OCI-LY1 (cell line): ENCODE results near the gene TMEM200A.

Experiments used
- H2AFZ ChIP-seq: fragments of 200-600 bp; sonication (generic), shearing (Covaris generic); 2 replicates; pipeline ENCODE4 v1.6.0; 2014; ENCODE audit warnings: antibody characterized with exemption, mild to moderate bottlenecking, low read length
- H3F3A ChIP-seq: fragments of 200-600 bp; sonication (generic), shearing (Covaris generic); 2 replicates; pipeline ENCODE4 v1.6.0; 2014; ENCODE audit warnings: mild to moderate bottlenecking, antibody characterized with exemption, low read length, moderate library complexity; ENCODE audit not compliant: insufficient read depth
- H3K27ac ChIP-seq: fragments of 200-600 bp; sonication (generic); 2 replicates; pipeline ENCODE4 v1.5.1; 2014; ENCODE audit warnings: low read length, mixed run types, mild to moderate bottlenecking, low read depth; ENCODE audit not compliant: poor library complexity, severe bottlenecking
- H3K27me3 ChIP-seq: fragments of 200-600 bp; sonication (generic); 2 replicates; pipeline ENCODE4 v1.6.0; 2014; ENCODE audit warnings: antibody characterized with exemption, mild to moderate bottlenecking, low read length, moderate library complexity; ENCODE audit not compliant: insufficient read depth
- H3K36me3 ChIP-seq: fragments of 200-600 bp; sonication (generic); 2 replicates; pipeline ENCODE4 v1.6.1; 2014; ENCODE audit warnings: mild to moderate bottlenecking, antibody characterized with exemption, low read length, moderate library complexity, mixed read lengths; ENCODE audit not compliant: insufficient read depth
- H3K4me1 ChIP-seq: fragments of 200-600 bp; sonication (generic); 2 replicates; pipeline ENCODE4 v1.5.1; 2014; ENCODE audit warnings: mild to moderate bottlenecking, low read length, moderate library complexity; ENCODE audit not compliant: insufficient read depth, severe bottlenecking
- H3K4me2 ChIP-seq: fragments of 200-600 bp; sonication (generic), shearing (Covaris generic); 2 replicates; pipeline ENCODE4 v1.6.1; 2014; ENCODE audit warnings: low read length
- H3K4me3 ChIP-seq: fragments of 200-600 bp; sonication (generic); 2 replicates; pipeline ENCODE4 v1.5.1; 2014; ENCODE audit warnings: low read length, low read depth, mild to moderate bottlenecking, mixed read lengths; ENCODE audit not compliant: poor library complexity, severe bottlenecking
- H3K79me2 ChIP-seq: fragments of 200-600 bp; shearing (Covaris generic); 2 replicates; pipeline ENCODE4 v1.6.1; 2016; ENCODE audit warnings: mixed run types, low read length, mixed read lengths; ENCODE audit not compliant: insufficient read depth
- H3K9ac ChIP-seq: fragments of 200-600 bp; sonication (generic), shearing (Covaris generic); 2 replicates; pipeline ENCODE4 v1.6.1; 2014; ENCODE audit warnings: mild to moderate bottlenecking, low read length, mixed read lengths
- H3K9me2 ChIP-seq: fragments of 200-600 bp; sonication (generic), shearing (Covaris generic); 2 replicates; pipeline ENCODE4 v1.6.1; 2014; ENCODE audit warnings: low read depth, mild to moderate bottlenecking, low read length, mixed read lengths
- H3K9me3 ChIP-seq: fragments of 200-600 bp; shearing (Covaris generic); 2 replicates; pipeline ENCODE4 v1.6.1; 2014; ENCODE audit warnings: low read length, mixed read lengths
- H4K20me1 ChIP-seq: fragments of 200-600 bp; sonication (generic), shearing (Covaris generic); 2 replicates; pipeline ENCODE4 v1.6.0; 2016; ENCODE audit warnings: mild to moderate bottlenecking, low read length; ENCODE audit not compliant: insufficient read depth
- EZH2 ChIP-seq: fragments of 200-600 bp; sonication (generic), shearing (Covaris generic); IDR thresholded peaks from 2 replicates; pipeline ENCODE4 v1.8.0; 2017; ENCODE audit warnings: borderline replicate concordance, mixed run types, mild to moderate bottlenecking, antibody characterized with exemption, low read length, moderate library complexity, mixed read lengths
- TF ChIP-seq, protein P1 (sequence below): fragments of 200-600 bp; sonication (generic), shearing (Covaris generic); IDR thresholded peaks from 2 replicates; pipeline ENCODE4 v1.5.1; 2017; ENCODE audit warnings: mild to moderate bottlenecking, antibody characterized with exemption, low read length, moderate library complexity, mixed read lengths

The TMEM200A gene

DNA sequence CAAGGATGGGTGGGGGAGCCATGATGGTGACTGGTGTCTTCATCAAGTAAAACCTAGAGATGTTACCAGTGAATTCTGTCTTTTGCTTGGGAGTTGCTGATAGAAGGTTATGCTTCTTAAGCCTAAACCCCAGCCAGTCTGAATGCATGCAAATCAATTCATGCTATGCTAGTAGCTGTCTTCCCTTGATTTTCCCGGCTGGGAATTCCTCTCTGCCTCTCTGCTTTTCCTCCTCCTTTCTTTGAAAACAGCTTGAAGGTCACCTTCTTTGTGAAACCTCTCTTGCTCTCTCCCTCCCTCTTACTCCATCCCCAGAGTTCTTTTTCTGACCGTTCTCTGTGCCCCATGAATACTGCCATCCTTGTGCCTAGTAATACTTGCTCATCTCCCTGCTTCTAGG, 58.9 kb downstream of the TMEM200A start:
- Histone ChIP-seq H3K4me1 (no peaks in the 10 kb centered on the region), H3K9ac (no peak overlapping the region), H3K4me3 (no peak overlapping the region), H3K27ac (no peak overlapping the region), H3K36me3 (no peaks in the 10 kb centered on the region), H3K9me3 (no peaks in the 10 kb centered on the region), H3F3A (no peaks in the 10 kb centered on the region), H3K79me2 (no peaks in the 10 kb centered on the region), H3K4me2 (no peak overlapping the region), H2AFZ (no peak overlapping the region), H3K27me3 (no peaks in the 10 kb centered on the region), H4K20me1 (no peaks in the 10 kb centered on the region), H3K9me2 (no peaks in the 10 kb centered on the region)
- TF ChIP-seq EZH2 = no peak

DNA sequence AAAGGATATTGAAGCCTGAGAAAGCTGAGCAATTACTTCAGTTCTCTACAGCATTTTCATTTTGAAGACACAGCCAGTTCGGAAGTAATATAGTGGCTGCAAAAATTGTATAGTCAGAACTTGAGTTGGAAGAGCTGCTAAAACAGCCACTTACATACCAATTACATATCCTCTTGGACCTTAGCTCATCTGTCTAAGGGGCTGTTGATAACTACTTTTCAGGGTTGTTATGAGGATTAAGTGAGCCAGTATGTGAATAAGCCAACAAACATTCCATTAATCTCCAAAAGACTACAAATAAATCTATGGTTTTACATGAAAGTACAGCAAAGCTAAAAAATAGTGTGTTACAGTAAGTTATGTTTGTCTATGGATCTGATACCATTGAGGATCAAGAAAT, 59.7 kb downstream of the TMEM200A start:
- H3K4me1 ChIP-seq = no peaks in the 10 kb centered on the region
- no peak for TF ChIP-seq EZH2
- TF ChIP-seq, protein P1, sequence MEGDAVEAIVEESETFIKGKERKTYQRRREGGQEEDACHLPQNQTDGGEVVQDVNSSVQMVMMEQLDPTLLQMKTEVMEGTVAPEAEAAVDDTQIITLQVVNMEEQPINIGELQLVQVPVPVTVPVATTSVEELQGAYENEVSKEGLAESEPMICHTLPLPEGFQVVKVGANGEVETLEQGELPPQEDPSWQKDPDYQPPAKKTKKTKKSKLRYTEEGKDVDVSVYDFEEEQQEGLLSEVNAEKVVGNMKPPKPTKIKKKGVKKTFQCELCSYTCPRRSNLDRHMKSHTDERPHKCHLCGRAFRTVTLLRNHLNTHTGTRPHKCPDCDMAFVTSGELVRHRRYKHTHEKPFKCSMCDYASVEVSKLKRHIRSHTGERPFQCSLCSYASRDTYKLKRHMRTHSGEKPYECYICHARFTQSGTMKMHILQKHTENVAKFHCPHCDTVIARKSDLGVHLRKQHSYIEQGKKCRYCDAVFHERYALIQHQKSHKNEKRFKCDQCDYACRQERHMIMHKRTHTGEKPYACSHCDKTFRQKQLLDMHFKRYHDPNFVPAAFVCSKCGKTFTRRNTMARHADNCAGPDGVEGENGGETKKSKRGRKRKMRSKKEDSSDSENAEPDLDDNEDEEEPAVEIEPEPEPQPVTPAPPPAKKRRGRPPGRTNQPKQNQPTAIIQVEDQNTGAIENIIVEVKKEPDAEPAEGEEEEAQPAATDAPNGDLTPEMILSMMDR = no peak
- H3K27me3 ChIP-seq = no peaks in the 10 kb centered on the region
- H2AFZ ChIP-seq = no peak overlapping the region
- no peak overlapping the region for H3K27ac ChIP-seq
- H3K4me3 ChIP-seq = no peak overlapping the region
- H3K9ac ChIP-seq = no peak overlapping the region
- no peaks in the 10 kb centered on the region for H3K79me2 ChIP-seq
- H3K9me3 ChIP-seq = no peaks in the 10 kb centered on the region
- no peaks in the 10 kb centered on the region for H3K9me2 ChIP-seq
- H3F3A ChIP-seq = no peaks in the 10 kb centered on the region
- H3K36me3 ChIP-seq = no peaks in the 10 kb centered on the region
- H4K20me1 ChIP-seq = no peaks in the 10 kb centered on the region
- H3K4me2 ChIP-seq = no peak overlapping the region

DNA sequence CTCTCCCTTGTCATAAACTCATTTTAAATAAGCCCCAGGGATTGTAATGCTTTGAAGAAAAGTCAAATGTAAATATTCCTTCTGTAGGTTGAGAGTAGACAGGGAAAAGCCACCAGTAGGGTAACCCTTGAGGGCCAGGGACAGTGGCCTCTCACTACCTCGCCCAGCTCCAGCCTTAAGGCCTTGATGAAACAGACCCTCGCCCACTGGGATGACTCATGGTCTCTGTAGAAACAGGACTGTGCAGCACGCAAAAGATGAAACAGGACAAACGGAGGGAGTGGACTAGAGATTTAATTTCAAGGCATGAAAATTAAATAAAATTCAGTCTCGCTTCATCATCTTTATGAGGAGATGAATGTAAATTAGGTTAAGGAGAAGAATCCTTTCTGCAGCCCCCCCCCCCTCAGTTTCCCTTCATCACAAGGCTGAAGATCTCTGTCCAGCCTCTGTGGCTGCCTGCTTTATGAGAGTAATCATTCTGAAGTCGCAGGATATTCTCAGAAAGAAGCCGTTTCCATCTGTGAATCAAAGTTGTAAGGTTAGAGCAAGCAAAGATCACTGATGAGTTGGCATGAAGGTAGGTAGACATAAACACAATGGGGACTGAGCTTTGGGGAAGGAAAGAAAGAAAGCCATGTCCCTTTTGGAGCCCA, 60.4 kb downstream of the TMEM200A start:
- TF ChIP-seq, protein P1 = no peak
- no peak for TF ChIP-seq EZH2

DNA sequence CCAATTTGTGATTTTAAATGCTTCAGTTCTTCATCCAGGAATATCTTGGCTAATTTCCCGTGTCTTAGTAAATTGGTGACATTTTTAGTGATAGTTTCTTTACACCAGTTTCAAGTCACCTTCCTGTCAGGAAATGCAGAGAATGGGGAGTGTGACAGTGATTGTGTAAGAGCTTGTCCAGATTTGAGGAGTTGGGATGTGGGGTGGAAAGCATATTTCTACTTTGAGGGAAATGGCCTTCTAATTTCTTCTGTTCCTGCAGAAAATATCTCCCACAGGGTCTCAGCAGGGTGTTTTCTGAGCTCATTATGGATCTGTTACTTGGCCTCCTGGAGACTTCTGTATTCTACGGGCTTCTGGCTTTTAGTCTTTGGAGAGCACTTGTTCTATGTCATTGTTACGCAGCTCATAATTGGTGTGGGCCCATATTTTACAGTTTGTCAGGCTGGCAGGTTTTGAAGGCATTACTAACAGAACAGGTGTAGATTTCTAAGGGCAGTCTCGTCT, 65.6 kb downstream of the TMEM200A start:
- Histone ChIP-seq H3K27me3 (no peaks in the 10 kb centered on the region), H3K4me3 (no peak overlapping the region), H3K79me2 (no peaks in the 10 kb centered on the region), H3K9ac (no peak overlapping the region), H3K36me3 (no peaks in the 10 kb centered on the region), H4K20me1 (no peaks in the 10 kb centered on the region), H3K4me1 (no peaks in the 10 kb centered on the region), H3K9me3 (no peaks in the 10 kb centered on the region), H3K27ac (no peak overlapping the region), H3K4me2 (no peak overlapping the region), H2AFZ (no peak overlapping the region), H3F3A (no peaks in the 10 kb centered on the region), H3K9me2 (no peaks in the 10 kb centered on the region)
- TF ChIP-seq, protein P1 = no peak
- no peak for TF ChIP-seq EZH2

More for the DNA sequence above, 60.4 kb downstream of the TMEM200A start:
- no peaks in the 10 kb centered on the region for H3K4me1 ChIP-seq
- H3K9me2 ChIP-seq = no peaks in the 10 kb centered on the region
- no peaks in the 10 kb centered on the region for H4K20me1 ChIP-seq
- H3K79me2 ChIP-seq = no peaks in the 10 kb centered on the region
- no peak overlapping the region for H2AFZ ChIP-seq
- H3K27me3 ChIP-seq = no peaks in the 10 kb centered on the region
- H3K27ac ChIP-seq = no peak overlapping the region
- H3K36me3 ChIP-seq = no peaks in the 10 kb centered on the region
- H3K9me3 ChIP-seq = no peaks in the 10 kb centered on the region
- H3K4me2 ChIP-seq = no peak overlapping the region
- no peak overlapping the region for H3K4me3 ChIP-seq
- no peaks in the 10 kb centered on the region for H3F3A ChIP-seq
- no peak overlapping the region for H3K9ac ChIP-seq
